ENCODE measurements around the gene FNDC3B.

DNA sequence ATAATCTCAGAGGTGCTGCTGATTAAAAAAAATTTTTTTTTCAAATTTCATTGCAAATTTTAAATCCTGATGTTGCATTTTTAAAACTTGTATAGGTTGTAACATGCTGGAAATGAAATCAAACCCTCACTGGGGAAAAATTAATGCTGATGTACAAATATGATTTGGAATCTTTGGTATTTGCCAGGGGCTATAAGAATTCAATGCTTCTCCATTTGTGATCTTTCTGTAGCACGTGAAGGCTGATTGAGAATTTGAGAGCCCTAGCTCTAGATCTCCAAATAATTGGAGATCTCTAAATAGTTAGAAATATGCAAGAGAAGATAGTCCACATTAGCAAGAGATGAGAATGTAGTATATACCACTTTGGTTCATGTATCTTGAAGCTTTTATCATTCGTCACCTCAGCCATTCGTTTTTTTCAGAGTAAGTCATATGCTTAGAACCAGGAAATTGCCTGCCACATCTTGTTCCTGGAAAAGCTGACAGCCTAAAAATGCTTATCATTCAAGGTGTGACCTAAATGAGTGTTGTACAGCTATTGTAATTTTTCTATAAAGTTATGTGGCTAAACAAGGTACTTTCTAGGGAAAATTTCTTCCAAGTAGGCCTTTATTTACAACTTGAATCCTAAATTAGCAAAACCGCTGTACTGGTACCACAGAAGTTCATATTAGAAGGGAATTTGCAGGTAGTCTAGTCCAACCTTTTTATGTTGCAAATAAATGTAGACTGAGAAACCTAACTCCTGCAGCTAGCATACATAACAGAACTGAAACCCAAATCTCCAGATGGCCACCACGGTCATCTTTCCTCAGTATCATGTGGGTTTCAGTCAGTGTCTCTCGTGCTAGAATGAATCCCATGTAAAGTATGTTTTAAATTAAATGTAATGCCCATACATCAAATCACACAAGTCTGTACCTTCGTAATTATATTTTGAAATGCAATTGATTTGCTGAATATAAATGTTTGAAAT lies 48.5 kb downstream of the FNDC3B start:
- TF ChIP-seq POLR2AphosphoS5 (IDR thresholded peaks at IDR 0.05; ENCODE audit: low read depth, low read length) = no peak
- no peak for TF ChIP-seq TAF1 (IDR thresholded peaks at IDR 0.05; ENCODE audit: borderline replicate concordance, low read depth, low read length)

Data from GM12892 (cell line).